ENCODE measurements around the gene MAN1C1. TPM values are rescaled to one million over a fixed set of nuclear protein-coding genes. Genes with fewer than 3 reads are reported as not detected.
A peak's percentile ranks its signal among the peaks of the same experiment; 100 is the strongest.

Gene MAN1C1
- polyA plus RNA-seq, 1 of the 3 experiments (the other 2 are of a cell fraction): 0.20 TPM

- TF ChIP-seq TEAD4 (IDR thresholded peaks at IDR 0.05; ENCODE audit: borderline replicate concordance, insufficient read depth) (no peak), MXI1 (IDR thresholded peaks at IDR 0.05; ENCODE audit: low read depth, low read length) (no peak), ELF1 (IDR thresholded peaks at IDR 0.05) (no peak), FOXJ3 (CRISPR knock-in tag; IDR thresholded peaks at IDR 0.05) (no peak), YY1 (IDR thresholded peaks at IDR 0.05; ENCODE audit: low read depth) (no peak), EP300 (IDR thresholded peaks at IDR 0.05; ENCODE audit: borderline replicate concordance in 1 of 2, low read depth in 1 of 2, low read length in 1 of 2) (peak in 1 of 2 experiments; percentile 37; a peak in 1 of 4 replicates), USF2 (IDR thresholded peaks at IDR 0.05; ENCODE audit: borderline replicate concordance, low read depth, low read length) (no peak), NRF1 (IDR thresholded peaks at IDR 0.05; ENCODE audit: low read depth, low read length) (no peak), NFIC (IDR thresholded peaks at IDR 0.05; ENCODE audit: borderline replicate concordance) (no peak), RCOR1 (IDR thresholded peaks at IDR 0.05; ENCODE audit: low read length) (peak; percentile 64; the same call in 1 of the 2 replicates), CHD2 (IDR thresholded peaks at IDR 0.05; ENCODE audit: low read length, partially characterized antibody) (peak; percentile 44)
- no peaks in the 10 kb centered on the region for H3K27me3 ChIP-seq (ENCODE audit: insufficient read depth)
- H3K4me3 ChIP-seq (ENCODE audit: low read depth in 2 of 2, low read length in 1 of 2): no peak overlapping the region
- peak; percentile 65 for DNase-seq
- H3K79me2 ChIP-seq (ENCODE audit: insufficient read depth): no peaks in the 10 kb centered on the region
- WGBS (ENCODE audit: low lambda C conversion rate): 54% methylated on average over 18 of the region's 19 CpGs
- ChIA-PET POLR2A (interaction anchor here (0.5 to 1.4 kb wide), 3 partner anchors 140 to 239 kb away, joined by 3 to 5 read pairs (median 3); no protein-coding TSS in a partner anchor), CTCF (interaction anchor here (0.8 to 3.0 kb wide), 6 partner anchors 10 to 231 kb away, joined by 3 to 18 read pairs (median 3); no protein-coding TSS in a partner anchor)
- no peaks in the 10 kb centered on the region for H4K20me1 ChIP-seq (ENCODE audit: insufficient read depth)
- H2AFZ ChIP-seq (ENCODE audit: low read depth): no peak overlapping the region
- peaks cover 0 to 19% of the 10 kb centered on the region in 2 experiments; a peak in 1 of 4 replicates for H3K4me1 ChIP-seq (ENCODE audit: control insufficient read depth in 1 of 2, insufficient read depth in 2 of 2, low read depth in 1 of 2, low read length in 1 of 2)
- H3K9me2 ChIP-seq: no peaks in the 10 kb centered on the region
- no peaks in the 10 kb centered on the region for H3K9me3 ChIP-seq
- peak overlapping the region in 1 of 2 experiments; percentile 41; a peak in 2 of 4 replicates for H3K27ac ChIP-seq (ENCODE audit: low read depth in 2 of 2, low read length in 1 of 2)
- no peak overlapping the region for H3K4me2 ChIP-seq
- H3F3A ChIP-seq (replicated peaks; ENCODE audit: insufficient read depth): no peaks in the 10 kb centered on the region
- H3K9ac ChIP-seq: no peak overlapping the region
- no peaks in the 10 kb centered on the region for H3K36me3 ChIP-seq (replicated peaks in 1 of 2; ENCODE audit: control insufficient read depth in 1 of 2, insufficient read depth in 2 of 2, low read length in 1 of 2)
Measured at GRCh38 chr1:25579292-25580252, 37.0 kb upstream of the MAN1C1 start.

- Histone ChIP-seq H3F3A (replicated peaks; ENCODE audit: insufficient read depth) (no peaks in the 10 kb centered on the region), H3K4me2 (no peak overlapping the region), H3K9me2 (no peaks in the 10 kb centered on the region), H3K36me3 (replicated peaks in 1 of 2; ENCODE audit: control insufficient read depth in 1 of 2, insufficient read depth in 2 of 2, low read length in 1 of 2) (no peaks in the 10 kb centered on the region), H3K27me3 (ENCODE audit: insufficient read depth) (no peaks in the 10 kb centered on the region), H4K20me1 (ENCODE audit: insufficient read depth) (no peaks in the 10 kb centered on the region), H3K4me3 (ENCODE audit: low read depth in 2 of 2, low read length in 1 of 2) (no peak overlapping the region), H3K4me1 (ENCODE audit: control insufficient read depth in 1 of 2, insufficient read depth in 2 of 2, low read depth in 1 of 2, low read length in 1 of 2) (peaks cover 0 to 19% of the 10 kb centered on the region in 2 experiments; a peak in 1 of 4 replicates), H3K79me2 (ENCODE audit: insufficient read depth) (no peaks in the 10 kb centered on the region), H3K9me3 (no peaks in the 10 kb centered on the region), H3K9ac (no peak overlapping the region), H2AFZ (ENCODE audit: low read depth) (no peak overlapping the region), H3K27ac (ENCODE audit: low read depth in 2 of 2, low read length in 1 of 2) (no peak overlapping the region)
- CTCF ChIA-PET: interaction anchor here (1.5 to 3.0 kb wide), 5 partner anchors 9 to 38 kb away, joined by 3 to 18 read pairs (median 10); no protein-coding TSS in a partner anchor
- DNase-seq: no peak
- POLR2A ChIA-PET: no interaction called here
- 73% methylated on average over 3 of the region's 6 CpGs for WGBS (ENCODE audit: low lambda C conversion rate)
- TF ChIP-seq GABPA (IDR thresholded peaks at IDR 0.05; ENCODE audit: low read depth) (no peak), USF2 (IDR thresholded peaks at IDR 0.05; ENCODE audit: borderline replicate concordance, low read depth, low read length) (no peak), REST (IDR thresholded peaks at IDR 0.05; ENCODE audit: low read depth, low read length) (no peak), TEAD4 (IDR thresholded peaks at IDR 0.05; ENCODE audit: borderline replicate concordance, insufficient read depth) (no peak), EZH2phosphoT487 (IDR thresholded peaks at IDR 0.05; ENCODE audit: borderline replicate concordance, low read depth) (no peak), GATA2 (CRISPR knock-in tag; IDR thresholded peaks at IDR 0.05) (no peak), ELF1 (IDR thresholded peaks at IDR 0.05) (no peak), TCF12 (IDR thresholded peaks at IDR 0.05) (no peak), NRF1 (IDR thresholded peaks at IDR 0.05; ENCODE audit: low read depth, low read length) (no peak), RXRA (IDR thresholded peaks at IDR 0.05; ENCODE audit: borderline replicate concordance, low read depth) (no peak), MAX (IDR thresholded peaks at IDR 0.05; ENCODE audit: low read depth) (no peak), NFIC (IDR thresholded peaks at IDR 0.05; ENCODE audit: borderline replicate concordance) (no peak), SMC3 (IDR thresholded peaks at IDR 0.05; ENCODE audit: low read depth, low read length) (no peak), CHD2 (IDR thresholded peaks at IDR 0.05; ENCODE audit: low read length, partially characterized antibody) (no peak), RFX5 (IDR thresholded peaks at IDR 0.05; ENCODE audit: low read length) (no peak)
Measured at GRCh38 chr1:25580927-25581326, 35.7 kb upstream of the MAN1C1 start.
